Keratinocyte (primary cell): Measurements from ENCODE around the gene ASPSCR1.

ENCODE experiments used
- CTCF ChIP-seq, 3 experiments: IDR thresholded peaks in 1 of 3; conservative IDR thresholded peaks in 1 of 3; optimal IDR thresholded peaks in 1 of 3; 2 replicates in 2 of 3; 3 replicates in 1 of 3; pipeline versions ENCODE3 to v1.5.1; 2011; ENCODE audit warnings: low read length in 3 of 3, mild to moderate bottlenecking in 3 of 3, moderate library complexity in 2 of 3, control low read depth in 1 of 3, inconsistent platforms in 1 of 3; ENCODE audit not compliant: insufficient read depth in 2 of 3; ENCODE audit errors: extremely low read depth in 1 of 3
- EZH2 ChIP-seq: IDR thresholded peaks from one replicate; pipeline ENCODE4 v1.6.1; 2012; ENCODE audit warnings: inconsistent platforms, mild to moderate bottlenecking, low read length, moderate library complexity

GRCh38 chr17:81990836-81991683, 13.6 kb downstream of the ASPSCR1 start:
- TF ChIP-seq CTCF (optimal IDR thresholded peaks at IDR 0.05 in 1 of 3, IDR thresholded peaks at IDR 0.05 in 1 of 3, conservative IDR thresholded peaks at IDR 0.05 in 1 of 3; ENCODE audit: extremely low read depth in 1 of 3, insufficient read depth in 2 of 3, low read length in 3 of 3), result no peak
- TF ChIP-seq EZH2, result no peak
